Measurements from ENCODE around the gene NCKAP5. TPM values are rescaled to one million over a fixed set of nuclear protein-coding genes. Genes with fewer than 3 reads are reported as not detected.

The NCKAP5 gene
- total and polyA plus RNA-seq, 9 of the 15 experiments (the other 6 are each of a cell fraction or from before 2014, with no cell fraction given), result not detected

- TF ChIP-seq, protein P1, sequence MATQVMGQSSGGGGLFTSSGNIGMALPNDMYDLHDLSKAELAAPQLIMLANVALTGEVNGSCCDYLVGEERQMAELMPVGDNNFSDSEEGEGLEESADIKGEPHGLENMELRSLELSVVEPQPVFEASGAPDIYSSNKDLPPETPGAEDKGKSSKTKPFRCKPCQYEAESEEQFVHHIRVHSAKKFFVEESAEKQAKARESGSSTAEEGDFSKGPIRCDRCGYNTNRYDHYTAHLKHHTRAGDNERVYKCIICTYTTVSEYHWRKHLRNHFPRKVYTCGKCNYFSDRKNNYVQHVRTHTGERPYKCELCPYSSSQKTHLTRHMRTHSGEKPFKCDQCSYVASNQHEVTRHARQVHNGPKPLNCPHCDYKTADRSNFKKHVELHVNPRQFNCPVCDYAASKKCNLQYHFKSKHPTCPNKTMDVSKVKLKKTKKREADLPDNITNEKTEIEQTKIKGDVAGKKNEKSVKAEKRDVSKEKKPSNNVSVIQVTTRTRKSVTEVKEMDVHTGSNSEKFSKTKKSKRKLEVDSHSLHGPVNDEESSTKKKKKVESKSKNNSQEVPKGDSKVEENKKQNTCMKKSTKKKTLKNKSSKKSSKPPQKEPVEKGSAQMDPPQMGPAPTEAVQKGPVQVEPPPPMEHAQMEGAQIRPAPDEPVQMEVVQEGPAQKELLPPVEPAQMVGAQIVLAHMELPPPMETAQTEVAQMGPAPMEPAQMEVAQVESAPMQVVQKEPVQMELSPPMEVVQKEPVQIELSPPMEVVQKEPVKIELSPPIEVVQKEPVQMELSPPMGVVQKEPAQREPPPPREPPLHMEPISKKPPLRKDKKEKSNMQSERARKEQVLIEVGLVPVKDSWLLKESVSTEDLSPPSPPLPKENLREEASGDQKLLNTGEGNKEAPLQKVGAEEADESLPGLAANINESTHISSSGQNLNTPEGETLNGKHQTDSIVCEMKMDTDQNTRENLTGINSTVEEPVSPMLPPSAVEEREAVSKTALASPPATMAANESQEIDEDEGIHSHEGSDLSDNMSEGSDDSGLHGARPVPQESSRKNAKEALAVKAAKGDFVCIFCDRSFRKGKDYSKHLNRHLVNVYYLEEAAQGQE (IDR thresholded peaks at IDR 0.05; ENCODE audit: borderline replicate concordance), result no peak
- TF ChIP-seq, protein P1 (CRISPR knock-in tag; IDR thresholded peaks at IDR 0.05; ENCODE audit: low read depth), result no peak
- no peak for TF ChIP-seq ZNF175 (CRISPR knock-in tag; IDR thresholded peaks at IDR 0.05; ENCODE audit: low read depth)
- no peak for TF ChIP-seq MECOM (CRISPR knock-in tag; IDR thresholded peaks at IDR 0.05)
These were observed 145.3 kb downstream of the NCKAP5 start (continued) for GRCh38 chr2:133422931-133423351.

Data from K562 (cell line).